CD4-positive, alpha-beta T cell treated with Interleukin-12 subunit alpha and Interleukin-12 subunit beta, for 1 hour (primary cell): ENCODE measurements around the gene TRIM63.
"Not testable (repeated sequence)": the region's sequence is repeated elsewhere in the genome, so short reads cannot be mapped to it uniquely, and the experiment has no call there.

ENCODE experiments used
- DNase-seq: peaks from one replicate; pipeline ENCODE4 v3.0.0-alpha.2; 2020

Gene TRIM63

DNA sequence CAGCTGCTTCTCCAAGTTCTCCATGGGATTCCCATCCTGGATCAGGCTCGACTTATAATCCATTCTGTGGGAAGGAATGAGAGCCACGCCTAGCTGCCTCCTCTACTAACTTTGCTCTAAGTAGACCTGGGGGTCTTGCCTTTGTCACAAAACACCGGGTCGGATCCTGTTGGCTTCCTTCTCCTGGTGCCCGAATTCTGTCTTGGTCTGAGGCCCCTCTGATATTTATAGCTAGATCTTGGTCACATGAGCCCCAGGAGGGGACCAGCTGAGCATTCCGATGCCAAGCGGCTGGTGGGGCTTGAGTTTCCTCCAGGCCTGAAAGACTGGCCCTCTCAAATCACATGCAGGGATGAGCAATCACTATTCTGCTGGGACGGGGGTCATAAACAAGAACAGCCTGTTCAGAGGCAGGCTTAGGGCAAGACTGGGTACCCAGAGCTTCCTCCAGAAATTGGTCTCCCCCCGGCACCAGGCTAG lies at the start of gene TRIM63:
TRIM63 (minus strand) TSS at position 199 of the 480 bp plus-strand sequence; CDS start at position 63, 136 bp downstream.
- DNase-seq = no peak

DNA sequence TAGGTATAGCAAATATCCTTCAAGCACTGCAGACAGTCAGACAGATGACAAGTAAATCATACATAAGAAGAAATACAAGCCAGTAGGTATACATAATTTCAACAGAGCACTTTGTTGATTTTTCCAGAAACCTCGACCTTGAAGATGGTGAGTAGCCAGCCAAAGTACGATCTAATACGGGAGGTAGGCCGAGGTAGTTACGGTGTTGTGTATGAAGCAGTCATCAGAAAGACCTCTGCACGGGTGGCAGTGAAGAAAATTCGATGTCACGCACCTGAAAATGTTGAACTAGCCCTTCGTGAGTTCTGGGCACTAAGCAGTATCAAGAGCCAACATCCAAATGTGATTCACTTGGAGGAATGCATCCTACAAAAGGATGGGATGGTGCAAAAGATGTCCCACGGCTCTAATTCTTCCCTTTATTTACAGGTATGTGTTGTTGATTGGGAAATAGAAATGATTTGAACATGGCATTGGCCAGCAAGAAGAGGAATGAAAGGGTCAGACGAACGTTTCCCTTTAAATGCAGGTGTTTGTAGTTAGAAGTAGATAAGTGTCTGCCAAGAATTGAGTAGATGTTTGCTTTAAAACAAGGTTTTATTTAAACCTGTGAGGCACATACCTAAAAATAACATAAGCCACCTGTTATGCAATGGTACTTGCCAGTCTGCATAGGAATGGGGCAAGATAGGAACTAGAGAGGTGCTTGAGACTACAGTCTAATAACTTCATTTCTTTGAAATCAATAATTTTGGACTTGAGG lies 46.9 kb upstream of the TRIM63 start:
- DNase-seq = no peak

DNA sequence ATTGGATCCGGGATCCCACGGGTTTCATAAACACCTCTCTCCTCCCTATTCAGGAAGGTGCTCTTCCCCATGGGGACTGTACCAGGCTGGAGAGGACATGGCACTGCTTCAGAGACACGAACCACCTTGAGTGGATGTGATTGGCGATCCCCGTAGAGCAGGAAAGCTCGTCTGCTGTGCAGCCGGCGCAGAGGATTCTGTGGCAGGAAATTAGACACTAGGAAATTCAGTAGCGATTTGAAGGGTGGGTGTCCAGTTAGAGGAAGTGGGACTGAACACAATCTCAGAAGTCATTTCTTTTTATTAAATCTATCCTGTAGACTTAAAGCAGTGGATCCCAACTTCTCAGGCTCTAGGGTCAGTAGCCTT lies 45.0 kb upstream of the TRIM63 start:
- DNase-seq = peak; percentile 15

DNA sequence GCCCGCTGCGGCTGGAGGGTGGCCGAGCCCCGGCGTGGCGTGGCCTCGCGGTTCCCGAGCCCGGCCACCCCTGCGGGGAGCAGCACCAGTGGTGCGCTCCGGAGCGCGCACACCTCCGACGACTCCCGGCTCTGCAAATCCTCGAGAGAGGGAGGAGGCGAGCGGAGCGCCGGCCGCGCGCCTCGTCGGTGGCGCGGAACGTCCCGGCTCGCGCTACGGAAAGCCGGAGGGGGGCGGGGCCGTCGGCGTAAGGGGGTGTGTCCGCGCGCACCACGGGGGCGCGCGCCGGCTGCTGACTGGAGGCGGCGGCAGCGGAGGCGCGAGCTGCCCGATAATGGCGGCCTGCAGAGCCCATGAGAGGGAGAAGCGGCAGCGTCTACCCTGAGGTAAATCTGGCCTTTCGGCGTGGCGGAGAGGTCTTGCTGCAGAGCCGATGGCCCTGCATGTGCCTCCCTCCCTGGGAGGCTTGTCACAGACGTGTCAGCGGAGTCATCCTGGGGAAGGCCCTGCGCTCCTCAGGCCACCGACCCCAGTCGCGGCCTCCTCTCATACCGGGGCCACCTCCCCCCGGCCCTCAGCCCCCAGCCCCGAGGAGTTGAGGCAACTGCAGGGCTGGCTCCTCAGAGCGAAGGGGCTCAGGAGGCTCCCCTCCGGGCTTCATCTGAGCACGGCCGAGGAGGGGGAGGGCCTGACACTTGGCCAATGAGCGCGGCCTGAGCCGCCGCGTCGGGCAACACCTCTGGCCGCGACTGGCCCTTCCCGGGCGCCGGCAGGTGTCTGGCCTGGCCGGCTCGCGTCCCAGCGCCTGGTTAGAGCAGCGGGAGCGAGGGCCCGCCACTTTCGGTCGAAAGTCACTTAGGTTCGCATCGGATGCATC lies 44.3 kb upstream of the TRIM63 start, which contains the start of gene PDIK1L:
PDIK1L (plus strand) TSS at position 295 of the 877 bp plus-strand sequence. CDS start 2,485 bp downstream, outside the sequence.
- DNase-seq = peak; percentile 96

DNA sequence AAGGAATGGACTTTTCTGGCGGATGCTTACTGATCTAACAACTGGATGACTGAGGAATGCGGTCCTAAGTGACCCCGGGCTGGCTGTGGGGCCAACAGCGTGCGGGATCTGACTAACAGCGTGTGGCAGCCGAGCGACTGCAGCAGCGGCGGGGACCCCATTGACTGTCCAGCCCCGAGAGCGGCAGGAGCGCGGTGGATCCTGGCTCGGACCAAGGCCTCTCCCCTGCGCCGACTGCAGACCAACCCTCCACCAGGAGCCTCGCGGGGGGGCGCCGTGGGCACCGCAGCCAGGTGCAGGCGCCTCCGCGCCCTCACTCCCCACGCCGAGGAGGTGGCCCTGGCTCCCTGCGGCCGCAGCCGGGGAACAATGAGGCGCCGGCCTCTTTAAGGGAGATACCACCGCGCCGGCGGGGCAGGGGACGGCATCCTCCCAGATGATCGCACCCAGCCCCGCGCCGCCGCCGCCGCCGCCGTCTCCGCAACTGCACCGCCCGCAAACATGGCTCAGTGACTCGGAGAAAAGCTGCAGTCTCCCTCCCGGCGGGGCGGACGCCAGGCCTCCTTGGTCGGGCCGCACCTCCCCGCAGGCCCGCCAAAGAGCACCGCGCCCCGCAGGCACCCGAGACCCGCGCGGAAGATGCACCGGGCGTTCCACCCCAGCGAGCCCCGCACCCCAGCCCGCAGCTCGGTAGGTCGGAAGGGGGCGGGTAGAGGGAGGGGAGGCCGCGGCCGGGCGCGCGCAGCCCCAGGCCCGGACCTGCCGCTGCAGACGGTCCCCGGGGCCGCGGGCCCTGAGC lies 43.5 kb upstream of the TRIM63 start:
- peak; percentile 81 for DNase-seq

DNA sequence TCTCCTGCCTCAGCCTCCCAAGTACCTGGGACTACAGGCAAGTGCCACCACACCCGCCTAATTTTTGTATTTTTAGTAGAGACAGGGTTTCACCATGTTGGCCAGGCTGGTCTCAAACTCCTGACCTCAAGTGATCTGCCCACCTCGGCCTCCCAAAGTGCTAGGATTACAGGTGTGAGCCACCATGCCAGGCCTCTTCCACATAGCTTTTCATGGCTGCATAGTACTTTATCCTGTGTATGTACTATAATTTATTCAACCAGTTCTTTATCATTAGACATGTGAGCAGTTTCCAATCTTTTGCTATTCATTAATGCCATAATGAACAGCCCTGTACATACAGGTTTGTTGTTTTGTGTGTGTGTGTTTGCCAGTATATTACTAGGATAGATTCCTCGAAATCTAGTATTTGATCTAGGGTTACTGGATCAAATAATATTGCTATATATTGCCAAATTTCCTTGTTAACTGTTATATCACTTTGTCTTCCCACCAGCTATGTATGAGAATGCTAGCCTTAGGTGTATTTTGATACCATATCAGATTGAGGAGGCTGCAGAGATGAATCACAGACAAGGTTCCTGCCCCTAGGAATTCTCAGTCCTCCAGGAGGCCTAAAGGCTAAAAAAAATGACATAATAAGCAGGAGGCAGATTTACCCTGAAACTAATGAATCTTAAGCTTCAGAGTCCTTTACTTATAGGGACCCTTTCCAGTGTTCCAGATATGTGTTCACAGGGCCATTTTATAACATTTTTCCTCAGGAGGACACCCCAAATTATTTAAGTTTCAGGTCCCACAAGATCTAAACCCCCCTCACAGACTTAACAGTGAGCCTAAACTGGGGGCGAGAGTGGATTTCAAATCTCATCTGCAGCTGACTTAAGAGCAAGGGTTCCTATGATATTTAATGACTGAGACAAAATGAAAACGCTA lies 42.1 kb upstream of the TRIM63 start:
- no peak for DNase-seq

DNA sequence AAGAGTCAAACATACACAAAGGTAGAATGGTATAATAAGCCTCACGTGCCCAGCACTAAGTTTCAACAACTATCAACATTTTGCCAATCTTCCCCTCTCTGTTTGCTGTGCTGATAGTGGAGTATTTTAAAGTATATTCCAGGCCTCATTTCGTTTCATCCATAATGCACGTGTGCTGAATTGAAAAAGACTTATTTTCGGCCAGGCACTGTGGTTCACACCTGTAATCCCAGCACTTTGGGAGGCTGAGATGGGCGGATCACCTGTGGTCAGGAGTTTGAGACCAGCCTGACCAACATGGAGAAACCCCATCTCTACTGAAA lies 37.8 kb upstream of the TRIM63 start:
- not testable (repeated sequence) for DNase-seq

DNA sequence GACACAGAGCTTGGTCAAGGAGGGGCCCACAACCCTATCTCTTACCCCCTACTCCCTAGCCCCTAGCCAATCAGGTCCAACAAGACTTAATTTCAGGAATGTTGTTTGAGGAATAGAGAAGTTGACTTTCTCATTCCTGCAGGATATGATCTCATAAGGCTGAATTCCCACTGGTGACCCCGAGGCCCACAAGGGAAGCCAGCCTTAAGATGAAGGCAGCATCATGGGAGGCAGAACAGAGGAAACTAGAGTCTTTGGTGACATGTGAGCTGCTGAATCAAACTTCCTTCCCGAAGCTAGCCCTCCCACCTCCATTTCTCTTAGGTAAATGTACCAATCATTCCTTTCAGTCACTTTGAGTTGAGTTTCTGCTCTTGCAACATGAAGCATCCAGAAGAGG lies 35.1 kb upstream of the TRIM63 start:
- no peak for DNase-seq

DNA sequence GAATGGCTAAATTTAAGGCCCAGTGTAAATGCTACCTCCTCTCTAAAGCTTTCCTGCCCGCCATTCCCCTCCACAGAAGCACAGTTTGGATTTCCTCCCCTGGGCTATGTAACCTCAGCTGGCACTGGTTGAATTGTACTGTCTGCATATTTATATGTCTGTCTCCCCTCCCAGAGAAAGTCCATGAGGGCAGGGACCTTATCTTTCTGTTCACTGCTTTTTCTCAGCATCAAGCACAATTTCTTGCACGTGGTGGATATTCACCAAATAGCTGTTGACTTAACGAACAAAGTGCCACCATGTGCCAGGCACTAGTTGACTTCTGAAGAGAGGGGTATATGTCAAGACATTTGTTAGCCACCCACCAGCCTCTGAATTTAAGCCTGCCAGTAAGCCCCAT lies 34.7 kb upstream of the TRIM63 start:
- no peak for DNase-seq

DNA sequence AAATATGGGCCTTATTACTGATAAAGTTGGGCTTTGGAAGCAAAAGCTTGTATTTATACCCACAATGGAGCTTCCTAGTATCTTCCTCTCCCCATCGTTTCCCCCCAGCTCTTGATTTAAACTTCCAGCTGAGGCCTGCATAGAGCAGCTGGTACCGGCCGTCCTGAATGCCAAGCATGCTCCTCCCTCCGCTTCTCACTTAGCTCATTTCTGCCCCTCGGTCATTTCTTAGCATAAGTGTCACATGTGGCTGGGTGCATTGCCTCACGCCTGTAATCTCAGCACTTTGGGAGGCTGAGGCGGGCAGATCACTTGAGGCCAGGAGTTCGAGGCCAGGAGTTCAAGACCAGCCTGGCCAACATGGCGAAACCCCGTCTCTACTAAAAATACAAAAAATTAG lies 32.8 kb upstream of the TRIM63 start:
- DNase-seq = not testable (repeated sequence)

DNA sequence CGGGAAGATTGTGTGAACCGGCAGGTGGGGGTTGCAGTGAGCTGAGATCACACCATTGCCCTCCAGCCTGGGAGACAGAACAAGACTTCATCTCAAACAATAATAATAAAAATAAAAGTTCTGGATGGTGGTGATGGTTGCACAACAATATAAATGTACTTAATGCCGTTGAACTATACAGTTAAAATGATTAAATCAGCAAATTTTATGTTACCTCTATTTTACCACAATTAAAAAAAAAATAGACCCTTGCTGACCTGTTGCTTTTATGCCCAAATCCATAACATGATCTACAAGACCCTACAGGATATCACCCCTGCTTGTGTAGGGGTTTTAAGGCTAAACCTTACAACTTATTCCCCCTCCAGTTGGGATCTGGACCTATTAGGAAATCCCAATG lies 32.4 kb upstream of the TRIM63 start:
- no peak for DNase-seq

DNA sequence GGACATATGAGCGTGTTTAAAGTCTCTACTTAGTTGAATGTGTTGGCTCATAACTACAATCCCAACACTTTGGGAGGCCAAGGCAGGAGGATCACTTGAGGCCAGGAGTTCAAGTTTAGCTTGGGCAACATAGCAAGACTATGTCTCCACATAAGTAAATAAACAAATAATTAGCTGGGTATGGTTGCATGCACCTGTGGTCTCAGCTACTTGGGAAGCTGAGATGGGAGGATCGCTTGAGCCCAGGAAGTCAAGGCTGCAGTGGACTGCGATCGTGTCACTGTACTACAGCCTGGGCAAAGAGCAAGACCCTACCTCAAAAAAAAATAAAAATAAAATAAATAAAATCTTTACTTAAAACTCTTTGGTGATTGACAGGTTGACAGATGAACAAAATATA lies 31.2 kb upstream of the TRIM63 start:
- DNase-seq = no peak

DNA sequence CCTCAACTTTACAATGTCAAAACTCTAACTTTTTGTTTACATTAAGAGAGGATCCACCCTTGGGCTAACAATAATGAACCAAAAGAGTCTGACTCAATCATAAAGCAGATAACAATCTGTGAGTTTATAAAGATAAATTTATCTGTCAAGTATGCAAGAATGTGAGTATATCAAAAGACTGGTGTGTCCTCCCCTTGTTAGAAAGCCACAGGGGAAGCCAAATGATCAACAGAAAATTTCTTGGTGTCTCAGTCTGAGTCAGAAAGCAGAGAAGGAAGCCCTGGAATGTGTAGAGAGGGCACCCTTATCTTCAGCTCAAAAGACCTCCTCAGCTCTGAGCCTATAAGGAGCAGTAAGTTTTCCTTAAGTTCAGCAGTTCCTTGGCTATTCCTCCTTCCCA lies 30.3 kb upstream of the TRIM63 start:
- no peak for DNase-seq

DNA sequence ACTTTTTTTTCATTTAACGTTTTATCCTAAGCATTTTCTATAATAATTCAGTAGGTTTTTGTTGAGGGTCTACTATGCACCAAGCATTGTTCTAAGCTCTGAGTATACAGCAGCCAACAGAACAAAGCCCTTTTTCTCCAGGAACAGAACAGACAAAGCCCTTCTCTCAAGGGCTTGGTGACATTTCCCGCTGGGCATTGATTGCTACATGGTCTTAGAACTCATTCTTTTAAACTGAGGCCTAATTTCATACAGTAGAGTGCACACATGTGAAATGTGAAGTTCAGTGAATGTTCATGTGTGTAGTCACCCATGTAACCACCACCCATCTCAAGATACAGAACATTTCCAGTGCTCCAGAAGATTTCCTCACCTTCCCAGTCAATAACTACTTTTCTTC lies 29.0 kb upstream of the TRIM63 start:
- DNase-seq = no peak

DNA sequence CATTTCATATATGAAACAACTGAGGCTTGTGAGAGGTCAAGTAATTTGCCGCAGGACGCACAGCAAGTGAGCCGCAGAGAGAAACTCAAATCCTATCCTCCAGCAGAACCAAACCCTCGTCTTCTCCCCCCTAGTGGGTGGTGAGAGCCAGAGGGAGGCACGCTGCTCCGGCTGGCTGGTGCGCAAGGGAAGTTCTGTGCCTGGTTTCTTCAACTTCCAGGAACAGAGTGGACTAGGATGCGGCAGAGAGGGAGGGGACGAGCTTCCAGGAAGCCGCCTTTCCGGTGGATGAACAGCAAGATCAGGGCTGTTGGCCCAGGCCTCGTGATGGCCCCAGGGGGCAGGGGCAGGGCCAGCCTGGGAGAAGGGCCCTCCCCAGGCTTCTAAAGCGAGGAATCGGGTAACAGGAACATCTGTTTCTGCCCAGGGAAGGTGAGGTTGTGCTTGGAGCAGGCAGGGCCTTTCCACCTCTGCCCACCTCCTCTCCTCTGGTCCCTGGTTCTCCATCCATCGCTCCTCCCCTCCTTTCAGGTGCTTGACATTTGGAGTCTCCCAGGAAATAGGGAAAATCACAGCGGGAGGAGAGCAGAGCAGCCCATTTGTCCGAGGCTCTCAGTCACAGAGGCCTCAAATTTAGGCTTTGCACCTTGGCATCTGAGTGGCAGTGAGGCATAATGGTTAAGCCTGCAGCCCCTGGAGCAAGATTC lies 27.4 kb upstream of the TRIM63 start:
- DNase-seq = no peak

DNA sequence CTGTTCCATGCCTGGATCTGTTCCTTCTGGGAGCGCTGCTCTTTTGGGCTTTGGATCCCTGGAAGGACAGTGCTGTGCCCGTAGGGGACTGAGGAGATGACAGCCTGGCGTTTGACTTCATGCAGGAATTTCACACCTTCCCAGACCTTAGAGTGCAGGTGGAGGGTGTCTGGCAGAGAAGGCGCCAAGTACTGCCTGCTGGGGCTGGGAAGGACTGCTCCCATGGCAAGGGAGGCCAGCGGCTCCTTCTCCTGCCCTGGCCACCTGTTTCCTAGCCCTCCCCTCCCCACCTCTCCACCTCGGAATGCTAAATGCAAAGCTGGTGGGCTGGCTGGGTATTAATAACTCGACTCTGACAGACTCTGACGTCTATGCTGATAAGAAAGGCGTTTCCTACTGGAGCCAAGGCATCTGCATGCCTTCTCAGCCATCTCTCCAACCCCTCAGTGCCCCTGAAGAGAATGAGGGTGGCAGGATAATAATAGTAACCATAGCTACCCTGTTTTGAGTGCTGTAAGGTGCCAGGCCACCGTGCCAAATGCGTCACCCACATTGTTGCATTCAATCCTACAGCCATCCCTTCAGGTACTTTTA lies 26.7 kb upstream of the TRIM63 start:
- DNase-seq = no peak

DNA sequence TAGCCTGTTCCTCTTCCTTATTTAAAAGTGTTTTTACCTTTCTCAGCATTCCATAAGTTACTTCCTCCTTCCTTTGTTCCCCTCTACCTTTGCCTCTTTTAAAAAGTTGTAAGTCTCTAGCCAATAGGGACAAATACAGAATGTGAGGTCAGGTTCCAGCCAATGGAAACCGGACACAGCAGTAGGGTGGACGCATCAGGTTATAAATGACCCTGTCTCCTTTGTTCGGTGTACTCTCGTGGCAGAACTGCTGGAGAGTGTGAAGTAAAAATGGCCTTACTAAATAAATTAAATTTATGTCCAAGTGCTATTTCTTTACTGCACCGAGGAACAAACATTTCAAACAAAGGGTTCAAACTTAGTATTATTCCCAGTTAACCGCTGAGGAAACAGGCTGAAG lies 26.1 kb upstream of the TRIM63 start:
- DNase-seq = not testable (repeated sequence)

DNA sequence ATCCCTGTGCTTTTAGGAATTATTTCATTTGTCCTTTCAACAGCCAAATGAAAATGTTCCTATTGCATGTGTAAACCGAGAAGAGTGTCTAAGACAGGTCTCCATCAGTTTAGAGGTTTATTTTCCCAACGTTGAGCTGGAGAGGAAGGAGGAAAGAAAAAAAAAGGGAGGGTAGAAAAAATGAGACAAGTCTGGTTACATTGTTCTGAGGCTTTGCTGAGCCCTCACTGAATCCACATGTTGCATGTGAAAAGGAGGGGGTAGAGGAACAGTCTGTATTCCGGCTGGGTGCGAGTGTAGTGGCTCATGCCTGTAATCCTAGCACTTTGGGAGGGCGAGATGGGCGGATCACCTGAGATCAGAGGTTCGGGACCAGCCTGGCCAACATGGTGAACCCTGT lies 25.0 kb upstream of the TRIM63 start:
- DNase-seq = no peak

DNA sequence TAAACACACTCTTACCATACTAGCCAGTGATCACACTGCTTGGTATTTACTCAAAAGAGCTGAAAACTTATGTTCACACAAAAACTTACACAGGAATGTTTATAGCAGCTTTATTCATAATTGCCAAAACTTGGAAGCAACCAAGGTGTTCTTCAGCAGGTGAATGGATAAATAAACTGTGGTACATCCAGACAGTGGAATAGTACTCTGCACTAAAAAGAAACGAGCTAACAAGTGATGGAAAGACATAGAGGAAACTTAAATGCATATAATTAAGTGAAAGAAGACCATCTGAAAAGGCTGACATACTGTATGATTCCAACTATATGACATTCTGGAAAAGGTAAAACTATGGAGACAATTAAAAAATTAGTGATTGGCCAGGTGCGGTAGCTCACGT lies 23.5 kb upstream of the TRIM63 start:
- DNase-seq = no peak

DNA sequence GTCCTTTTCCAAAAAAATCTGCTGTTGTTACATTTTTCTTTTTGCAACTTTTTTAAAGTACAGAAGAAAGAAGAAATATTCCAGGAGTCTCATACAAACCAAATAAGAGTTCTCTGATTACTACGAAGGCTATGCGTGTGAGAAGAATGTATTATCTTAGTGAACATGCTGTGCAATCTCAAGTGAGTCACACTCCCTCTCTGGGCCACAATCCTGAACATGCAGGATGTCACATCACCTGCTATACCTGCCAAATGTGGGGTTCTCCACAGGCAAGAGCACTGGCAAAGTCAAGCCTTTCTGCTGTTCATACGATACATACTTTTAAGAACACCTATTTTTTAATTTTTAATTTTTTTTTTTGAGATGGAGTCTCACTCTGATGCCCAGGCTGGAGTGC lies 21.7 kb upstream of the TRIM63 start:
- DNase-seq = no peak

DNA sequence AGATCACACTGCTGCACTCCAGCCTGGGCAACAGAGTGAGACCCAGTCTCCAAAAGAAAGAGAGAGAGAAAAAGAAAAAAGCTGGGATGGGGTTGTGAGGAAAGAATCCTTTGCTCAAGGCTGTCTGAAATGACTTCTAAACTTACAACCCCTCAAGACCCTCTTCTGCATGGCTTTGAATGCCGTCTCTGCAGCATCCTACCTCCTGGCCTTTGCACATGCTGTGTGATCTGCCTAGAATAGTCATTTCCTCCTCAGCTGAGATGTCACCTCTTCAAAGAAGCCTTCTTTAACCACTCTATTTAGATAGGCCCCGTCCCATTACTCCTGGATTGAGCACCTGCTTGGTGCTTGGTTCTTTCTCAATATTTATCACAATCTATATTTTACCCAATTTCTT lies 17.4 kb upstream of the TRIM63 start:
- no peak for DNase-seq
